Measurements from ENCODE around the gene RAB30. TPM values are rescaled to one million over a fixed set of nuclear protein-coding genes. Genes with fewer than 3 reads are reported as not detected.
A peak's percentile ranks its signal among the peaks of the same experiment; 100 is the strongest.

Gene RAB30
- total RNA-seq, 1 experiment from 2014 or later: 1.5 TPM

- Mint-ChIP-seq H3K4me1 (ENCODE audit: low read depth, unreplicated experiment) (no peaks in the 10 kb centered on the region), H3K9me3 (ENCODE audit: low read depth, unreplicated experiment) (no peaks in the 10 kb centered on the region), H3K27me3 (ENCODE audit: unreplicated experiment) (no peaks in the 10 kb centered on the region), H3K27ac (ENCODE audit: unreplicated experiment) (no peak overlapping the region), H3K36me3 (ENCODE audit: insufficient read depth, unreplicated experiment) (no peaks in the 10 kb centered on the region), H3K4me3 (ENCODE audit: low read depth, unreplicated experiment) (no peak overlapping the region)
- intact Hi-C loops (cut with micrococcal nuclease; ENCODE audit: unreplicated experiment): loop anchor here (1.0 kb wide), 1 partner anchor 60 kb away; no protein-coding TSS in a partner anchor
- BruUV-seq (replicated peaks): no TSS peak
- DNase-seq: peak; percentile 16
- CTCF ChIA-PET: interaction anchor here (0.6 to 0.7 kb wide), 2 partner anchors 28 to 60 kb away, joined by 3 to 5 read pairs; no protein-coding TSS in a partner anchor
- peak; percentile 31 for TF ChIP-seq CTCF (IDR thresholded peaks at IDR 0.05; ENCODE audit: unreplicated experiment)
Measured at GRCh38 chr11:82927264-82927880, 144.3 kb downstream of the RAB30 start.

- CTCF ChIA-PET: no interaction called here
- H3K27ac Mint-ChIP-seq (ENCODE audit: unreplicated experiment): no peak overlapping the region
- no peaks in the 10 kb centered on the region for H3K27me3 Mint-ChIP-seq (ENCODE audit: unreplicated experiment)
- no peaks in the 10 kb centered on the region for H3K9me3 Mint-ChIP-seq (ENCODE audit: low read depth, unreplicated experiment)
- TF ChIP-seq CTCF (IDR thresholded peaks at IDR 0.05; ENCODE audit: unreplicated experiment): no peak
- no peaks in the 10 kb centered on the region for H3K4me1 Mint-ChIP-seq (ENCODE audit: low read depth, unreplicated experiment)
- no peaks in the 10 kb centered on the region for H3K36me3 Mint-ChIP-seq (ENCODE audit: insufficient read depth, unreplicated experiment)
- no peak overlapping the region for H3K4me3 Mint-ChIP-seq (ENCODE audit: low read depth, unreplicated experiment)
- no TSS peak for BruUV-seq (replicated peaks)
- intact Hi-C loops (cut with micrococcal nuclease; ENCODE audit: unreplicated experiment): no loop called here
- DNase-seq: no peak
Measured at GRCh38 chr11:82924522-82925224, 147.0 kb downstream of the RAB30 start.

Other genes with a start within 250 kb of the RAB30 start
- 22.0 and 22.7 TPM in 2 replicates for gene PRCP, start 171.5 kb downstream of the RAB30 start, total RNA-seq (2022)
- 10.9 and 14.1 TPM in 2 replicates for gene DDIAS, start 170.2 kb downstream of the RAB30 start, total RNA-seq (2022)
- 45.0 and 48.8 TPM in 2 replicates for gene PCF11, start 85.2 kb upstream of the RAB30 start, total RNA-seq (2022)
- 5.2 and 5.6 TPM in 2 replicates for gene ANKRD42, start 121.8 kb upstream of the RAB30 start, total RNA-seq (2022)
- 21.8 and 23.3 TPM in 2 replicates for gene CCDC90B, start 214.5 kb upstream of the RAB30 start, total RNA-seq (2022)

Measured in Calu3 (cell line).